ENCODE measurements around the gene IL1F10. TPM values are rescaled to one million over a fixed set of nuclear protein-coding genes. Genes with fewer than 3 reads are reported as not detected.

Gene IL1F10
- total and polyA plus RNA-seq, 2 of the 8 experiments (the other 6 are each of a cell fraction or from before 2014, with no cell fraction given) = not detected

DNA sequence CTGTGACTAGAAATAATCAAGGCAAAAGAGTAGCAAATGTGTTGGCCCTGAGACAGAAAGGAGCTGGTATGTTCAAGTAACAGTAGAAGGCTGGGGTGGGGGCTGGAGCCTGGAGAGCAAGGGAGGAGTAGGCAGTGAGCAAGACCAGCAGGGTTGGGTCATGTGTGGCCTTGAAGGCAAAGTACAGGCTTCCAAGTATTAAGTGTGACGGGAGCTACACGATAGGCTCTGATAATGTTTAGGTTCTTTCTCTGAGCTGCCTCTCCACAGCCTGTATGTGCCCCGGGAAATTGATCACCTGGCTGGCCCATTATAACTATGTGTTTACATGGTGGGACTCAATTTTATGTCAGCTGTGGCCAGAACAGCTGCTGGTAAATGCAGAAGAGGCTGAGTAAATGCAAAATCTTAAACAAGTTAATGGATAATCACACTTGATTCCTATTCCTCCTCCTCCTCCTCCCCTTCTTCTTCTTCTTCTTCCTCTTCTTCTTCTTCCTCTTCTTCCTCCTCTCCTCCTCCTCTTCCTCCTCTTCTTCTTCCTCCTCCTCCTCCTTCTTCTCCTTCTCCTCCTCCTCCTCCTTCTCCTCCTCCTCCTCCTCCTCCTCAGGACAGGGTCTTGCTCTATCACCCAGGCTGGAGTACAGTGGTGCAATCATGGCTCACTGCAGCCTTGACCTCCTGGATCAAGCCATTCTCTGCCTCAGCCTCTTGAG, 9.3 kb downstream of the IL1F10 start (continued):
- TF ChIP-seq, protein P1, sequence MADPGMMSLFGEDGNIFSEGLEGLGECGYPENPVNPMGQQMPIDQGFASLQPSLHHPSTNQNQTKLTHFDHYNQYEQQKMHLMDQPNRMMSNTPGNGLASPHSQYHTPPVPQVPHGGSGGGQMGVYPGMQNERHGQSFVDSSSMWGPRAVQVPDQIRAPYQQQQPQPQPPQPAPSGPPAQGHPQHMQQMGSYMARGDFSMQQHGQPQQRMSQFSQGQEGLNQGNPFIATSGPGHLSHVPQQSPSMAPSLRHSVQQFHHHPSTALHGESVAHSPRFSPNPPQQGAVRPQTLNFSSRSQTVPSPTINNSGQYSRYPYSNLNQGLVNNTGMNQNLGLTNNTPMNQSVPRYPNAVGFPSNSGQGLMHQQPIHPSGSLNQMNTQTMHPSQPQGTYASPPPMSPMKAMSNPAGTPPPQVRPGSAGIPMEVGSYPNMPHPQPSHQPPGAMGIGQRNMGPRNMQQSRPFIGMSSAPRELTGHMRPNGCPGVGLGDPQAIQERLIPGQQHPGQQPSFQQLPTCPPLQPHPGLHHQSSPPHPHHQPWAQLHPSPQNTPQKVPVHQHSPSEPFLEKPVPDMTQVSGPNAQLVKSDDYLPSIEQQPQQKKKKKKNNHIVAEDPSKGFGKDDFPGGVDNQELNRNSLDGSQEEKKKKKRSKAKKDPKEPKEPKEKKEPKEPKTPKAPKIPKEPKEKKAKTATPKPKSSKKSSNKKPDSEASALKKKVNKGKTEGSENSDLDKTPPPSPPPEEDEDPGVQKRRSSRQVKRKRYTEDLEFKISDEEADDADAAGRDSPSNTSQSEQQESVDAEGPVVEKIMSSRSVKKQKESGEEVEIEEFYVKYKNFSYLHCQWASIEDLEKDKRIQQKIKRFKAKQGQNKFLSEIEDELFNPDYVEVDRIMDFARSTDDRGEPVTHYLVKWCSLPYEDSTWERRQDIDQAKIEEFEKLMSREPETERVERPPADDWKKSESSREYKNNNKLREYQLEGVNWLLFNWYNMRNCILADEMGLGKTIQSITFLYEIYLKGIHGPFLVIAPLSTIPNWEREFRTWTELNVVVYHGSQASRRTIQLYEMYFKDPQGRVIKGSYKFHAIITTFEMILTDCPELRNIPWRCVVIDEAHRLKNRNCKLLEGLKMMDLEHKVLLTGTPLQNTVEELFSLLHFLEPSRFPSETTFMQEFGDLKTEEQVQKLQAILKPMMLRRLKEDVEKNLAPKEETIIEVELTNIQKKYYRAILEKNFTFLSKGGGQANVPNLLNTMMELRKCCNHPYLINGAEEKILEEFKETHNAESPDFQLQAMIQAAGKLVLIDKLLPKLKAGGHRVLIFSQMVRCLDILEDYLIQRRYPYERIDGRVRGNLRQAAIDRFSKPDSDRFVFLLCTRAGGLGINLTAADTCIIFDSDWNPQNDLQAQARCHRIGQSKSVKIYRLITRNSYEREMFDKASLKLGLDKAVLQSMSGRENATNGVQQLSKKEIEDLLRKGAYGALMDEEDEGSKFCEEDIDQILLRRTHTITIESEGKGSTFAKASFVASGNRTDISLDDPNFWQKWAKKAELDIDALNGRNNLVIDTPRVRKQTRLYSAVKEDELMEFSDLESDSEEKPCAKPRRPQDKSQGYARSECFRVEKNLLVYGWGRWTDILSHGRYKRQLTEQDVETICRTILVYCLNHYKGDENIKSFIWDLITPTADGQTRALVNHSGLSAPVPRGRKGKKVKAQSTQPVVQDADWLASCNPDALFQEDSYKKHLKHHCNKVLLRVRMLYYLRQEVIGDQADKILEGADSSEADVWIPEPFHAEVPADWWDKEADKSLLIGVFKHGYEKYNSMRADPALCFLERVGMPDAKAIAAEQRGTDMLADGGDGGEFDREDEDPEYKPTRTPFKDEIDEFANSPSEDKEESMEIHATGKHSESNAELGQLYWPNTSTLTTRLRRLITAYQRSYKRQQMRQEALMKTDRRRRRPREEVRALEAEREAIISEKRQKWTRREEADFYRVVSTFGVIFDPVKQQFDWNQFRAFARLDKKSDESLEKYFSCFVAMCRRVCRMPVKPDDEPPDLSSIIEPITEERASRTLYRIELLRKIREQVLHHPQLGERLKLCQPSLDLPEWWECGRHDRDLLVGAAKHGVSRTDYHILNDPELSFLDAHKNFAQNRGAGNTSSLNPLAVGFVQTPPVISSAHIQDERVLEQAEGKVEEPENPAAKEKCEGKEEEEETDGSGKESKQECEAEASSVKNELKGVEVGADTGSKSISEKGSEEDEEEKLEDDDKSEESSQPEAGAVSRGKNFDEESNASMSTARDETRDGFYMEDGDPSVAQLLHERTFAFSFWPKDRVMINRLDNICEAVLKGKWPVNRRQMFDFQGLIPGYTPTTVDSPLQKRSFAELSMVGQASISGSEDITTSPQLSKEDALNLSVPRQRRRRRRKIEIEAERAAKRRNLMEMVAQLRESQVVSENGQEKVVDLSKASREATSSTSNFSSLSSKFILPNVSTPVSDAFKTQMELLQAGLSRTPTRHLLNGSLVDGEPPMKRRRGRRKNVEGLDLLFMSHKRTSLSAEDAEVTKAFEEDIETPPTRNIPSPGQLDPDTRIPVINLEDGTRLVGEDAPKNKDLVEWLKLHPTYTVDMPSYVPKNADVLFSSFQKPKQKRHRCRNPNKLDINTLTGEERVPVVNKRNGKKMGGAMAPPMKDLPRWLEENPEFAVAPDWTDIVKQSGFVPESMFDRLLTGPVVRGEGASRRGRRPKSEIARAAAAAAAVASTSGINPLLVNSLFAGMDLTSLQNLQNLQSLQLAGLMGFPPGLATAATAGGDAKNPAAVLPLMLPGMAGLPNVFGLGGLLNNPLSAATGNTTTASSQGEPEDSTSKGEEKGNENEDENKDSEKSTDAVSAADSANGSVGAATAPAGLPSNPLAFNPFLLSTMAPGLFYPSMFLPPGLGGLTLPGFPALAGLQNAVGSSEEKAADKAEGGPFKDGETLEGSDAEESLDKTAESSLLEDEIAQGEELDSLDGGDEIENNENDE (IDR thresholded peaks at IDR 0.05; ENCODE audit: insufficient replicate concordance, low read length) = no peak
- TF ChIP-seq SP1 (IDR thresholded peaks at IDR 0.05; ENCODE audit: low read depth, low read length) (no peak), TEAD4 (IDR thresholded peaks at IDR 0.05; ENCODE audit: low read depth, low read length) (no peak), SIN3A (conservative IDR thresholded peaks at IDR 0.05 in 1 of 2, IDR thresholded peaks at IDR 0.05 in 1 of 2; ENCODE audit: low read depth in 1 of 2, low read length in 2 of 2) (no peak), HDAC6 (IDR thresholded peaks at IDR 0.05; ENCODE audit: low read depth, low read length) (no peak)
